HG03060 (cell line): Measurements from ENCODE around the gene SKA3.

Experiments
- ATAC-seq: cut with Tn5 transposase; IDR thresholded peaks from one replicate; pipeline ENCODE4 v1.9.1; 2021; ENCODE audit warnings: low read depth, moderate number of reproducible peaks; ENCODE audit not compliant: unreplicated experiment

The SKA3 gene

DNA sequence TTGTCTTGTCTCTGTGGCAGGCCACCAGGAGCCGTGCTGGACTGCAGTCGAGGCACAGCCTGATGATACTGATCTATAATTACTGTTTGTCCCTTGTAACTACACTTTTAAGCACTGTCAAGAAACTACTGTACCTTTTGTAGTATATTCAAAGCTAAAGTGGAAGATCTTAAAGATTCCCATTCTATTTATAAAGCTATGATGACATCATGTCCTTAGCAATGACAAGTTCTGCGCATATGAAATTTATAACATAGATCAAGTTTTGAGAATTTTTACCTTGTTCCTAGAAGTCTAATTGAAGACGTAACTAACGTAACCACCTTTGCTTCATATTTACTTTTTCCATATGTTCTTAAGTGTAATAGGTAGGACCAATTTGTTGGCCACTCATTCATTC is 58.2 kb downstream of the SKA3 start:
- no peak for ATAC-seq

- ATAC-seq = no peak
Measured at GRCh38 chr13:21117104-21117809, 59.1 kb downstream of the SKA3 start.

- no peak for ATAC-seq
Measured at GRCh38 chr13:21116141-21116540, 60.2 kb downstream of the SKA3 start.

DNA sequence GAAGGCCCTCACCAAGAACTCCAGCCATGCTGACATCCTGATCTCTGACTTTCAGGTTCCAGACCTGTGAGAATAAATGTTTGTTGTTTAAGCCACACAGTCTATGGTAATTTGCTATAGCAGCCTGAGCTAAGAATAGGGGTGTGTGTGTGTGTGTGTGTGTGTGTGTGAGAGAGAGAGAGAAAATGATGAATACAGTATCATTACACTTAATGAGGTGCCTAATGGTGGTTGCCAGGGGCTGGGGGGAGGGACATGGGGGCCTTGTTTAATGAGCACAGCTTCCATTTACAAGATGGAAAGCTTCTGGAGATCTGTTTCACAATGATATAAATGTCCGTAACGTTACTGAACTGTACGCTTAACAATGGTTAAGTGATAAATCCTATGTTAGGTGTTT is 61.1 kb downstream of the SKA3 start:
- no peak for ATAC-seq

DNA sequence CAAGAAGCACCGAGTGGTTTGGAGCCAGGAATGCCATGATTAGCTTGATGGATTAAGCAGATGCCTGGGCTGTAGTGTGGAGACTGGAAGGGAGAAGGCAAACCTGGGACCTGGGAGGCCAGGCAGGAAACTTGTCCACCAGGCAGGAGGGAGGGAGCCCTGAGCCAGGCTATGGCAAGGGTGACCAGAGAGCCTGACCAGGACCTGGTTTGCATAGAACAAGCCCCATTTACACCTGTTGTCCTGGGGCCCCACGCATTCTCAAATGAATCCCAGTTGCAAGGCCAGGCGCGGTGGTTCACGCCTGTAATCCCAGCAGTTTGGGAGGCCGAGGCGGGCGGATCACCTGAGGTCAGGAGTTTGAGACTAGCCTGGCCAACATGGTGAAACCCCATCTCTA is 64.8 kb downstream of the SKA3 start:
- no peak for ATAC-seq

DNA sequence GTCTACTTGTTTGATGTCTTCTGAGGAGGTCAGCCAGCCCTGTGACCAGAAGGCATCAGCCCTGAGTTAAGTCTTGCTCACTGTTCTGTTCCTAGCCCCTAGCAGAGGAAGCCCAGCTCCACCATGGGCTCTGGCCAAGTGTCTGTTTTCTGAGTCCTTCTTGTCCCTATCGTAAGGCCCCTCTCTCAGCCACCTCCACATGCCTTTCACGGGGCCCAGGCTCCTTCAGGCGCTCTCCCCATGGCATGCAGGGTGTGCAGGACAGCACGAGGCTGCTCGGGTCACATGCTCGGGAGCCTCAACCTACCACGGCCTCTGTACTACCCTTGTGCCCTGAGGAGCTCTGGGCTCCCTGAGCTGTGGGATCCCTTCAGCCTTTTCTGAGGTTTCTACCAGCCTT is 67.2 kb downstream of the SKA3 start:
- ATAC-seq = no peak

DNA sequence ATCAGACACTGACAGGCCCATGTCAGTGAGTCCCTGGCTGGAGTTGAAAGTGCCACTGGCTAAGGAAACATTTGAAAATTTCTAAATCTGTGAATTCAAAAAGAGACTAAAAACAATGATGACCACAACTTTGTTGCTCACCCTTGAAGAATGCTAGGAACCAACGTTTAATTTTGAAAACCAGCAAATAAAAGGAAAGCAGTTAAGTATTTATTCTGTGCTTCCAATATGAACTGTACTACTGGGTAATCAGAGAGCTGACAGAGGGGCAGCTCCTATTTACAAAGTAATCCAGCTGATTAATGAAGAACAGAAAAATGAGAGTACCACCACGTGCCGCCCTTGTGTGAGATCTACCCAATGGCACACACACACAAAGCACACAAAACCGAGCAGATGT is 70.3 kb downstream of the SKA3 start:
- no peak for ATAC-seq

DNA sequence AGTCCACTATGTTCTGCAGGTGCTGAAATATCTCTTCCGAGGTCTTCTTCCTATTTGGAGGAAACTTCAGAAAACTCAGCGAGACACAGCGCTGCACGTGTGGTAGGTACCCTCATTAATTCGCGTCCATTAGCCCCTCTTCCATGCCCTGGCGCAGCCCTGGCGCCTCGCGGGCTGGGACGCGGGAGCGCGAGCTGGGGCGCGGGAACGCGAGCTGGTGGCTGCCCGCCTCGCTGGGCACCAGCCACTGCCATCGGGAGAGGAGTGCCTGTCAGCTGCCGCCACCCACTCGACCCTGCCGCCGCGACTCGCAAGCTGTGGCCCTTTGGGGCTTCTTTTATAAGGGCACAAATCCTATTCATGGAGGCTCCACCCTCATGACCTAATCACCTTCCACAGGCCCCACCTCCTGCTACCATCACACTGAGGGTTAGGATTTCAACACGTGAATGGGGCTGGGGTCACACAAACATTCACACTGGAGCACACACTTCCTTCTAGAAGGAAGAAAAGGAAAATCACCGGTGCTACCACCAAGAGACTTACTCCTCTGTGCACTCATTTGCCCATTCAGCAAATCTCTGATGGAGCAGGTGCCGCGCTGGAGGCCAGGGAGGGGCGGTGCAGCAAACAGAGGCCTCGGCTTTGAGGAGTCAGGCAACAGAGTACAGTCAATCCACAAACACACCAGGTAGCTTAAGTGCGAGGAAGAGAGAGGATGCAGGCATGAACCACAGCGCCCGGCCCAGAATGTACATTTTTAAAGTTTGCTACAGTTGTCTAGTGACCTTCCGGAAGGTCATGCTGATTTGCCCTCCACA is 71.9 kb downstream of the SKA3 start:
- ATAC-seq = no peak
